ENCODE measurements around the gene TMEM139. TPM values are rescaled to one million over a fixed set of nuclear protein-coding genes. Genes with fewer than 3 reads are reported as not detected.

The TMEM139 gene
- total RNA-seq, 4 donors from 2014 or later = 7.8 to 12.8 (median 11.6) TPM

GRCh38 chr7:143252006-143252405 lies 32.8 kb upstream of the TMEM139 start:
- 83 to 89% methylated on average over 2 of the region's 2 CpGs for WGBS, 2 donors
- no peak overlapping the region for H3K4me3 ChIP-seq (ENCODE audit: low read depth, poor library complexity, severe bottlenecking)
- DNase-seq (ENCODE audit: low spot score in 2 of 2) = no peak
- intact Hi-C loops (cut with DNase I; ENCODE audit: low total_unique reads) = no loop called here
- no peak for TF ChIP-seq CTCF (IDR thresholded peaks at IDR 0.05)
- no peak for TF ChIP-seq POLR2A (IDR thresholded peaks at IDR 0.05)

GRCh38 chr7:143255564-143255963 lies 29.2 kb upstream of the TMEM139 start:
- DNase-seq (ENCODE audit: low spot score in 2 of 2) = no peak
- intact Hi-C loops (cut with DNase I; ENCODE audit: low total_unique reads) = no loop called here
- TF ChIP-seq CTCF (IDR thresholded peaks at IDR 0.05) (no peak), POLR2A (IDR thresholded peaks at IDR 0.05) (no peak)
- 78 to 81% methylated on average over 3 of the region's 3 CpGs for WGBS, 2 donors
- no peak overlapping the region for H3K4me3 ChIP-seq (ENCODE audit: low read depth, poor library complexity, severe bottlenecking)

- intact Hi-C loops (cut with DNase I; ENCODE audit: low total_unique reads) = no loop called here
- no peak overlapping the region for H3K4me3 ChIP-seq (ENCODE audit: low read depth, poor library complexity, severe bottlenecking)
- TF ChIP-seq CTCF (IDR thresholded peaks at IDR 0.05) (no peak), POLR2A (IDR thresholded peaks at IDR 0.05) (no peak)
- DNase-seq (ENCODE audit: low spot score in 2 of 2) = no peak
- 89 to 91% methylated on average over 3 of the region's 3 CpGs for WGBS, 2 donors
Measured at GRCh38 chr7:143256325-143256724, 28.4 kb upstream of the TMEM139 start.

- intact Hi-C loops (cut with DNase I; ENCODE audit: low total_unique reads) = no loop called here
- TF ChIP-seq CTCF (IDR thresholded peaks at IDR 0.05) (no peak), POLR2A (IDR thresholded peaks at IDR 0.05) (no peak)
Measured at GRCh38 chr7:143256932-143257331, 27.8 kb upstream of the TMEM139 start.

GRCh38 chr7:143257501-143257900 lies 27.3 kb upstream of the TMEM139 start:
- intact Hi-C loops (cut with DNase I; ENCODE audit: low total_unique reads) = no loop called here
- DNase-seq (ENCODE audit: low spot score in 2 of 2) = no peak
- no peak overlapping the region for H3K4me3 ChIP-seq (ENCODE audit: low read depth, poor library complexity, severe bottlenecking)
- no peak for TF ChIP-seq CTCF (IDR thresholded peaks at IDR 0.05)
- TF ChIP-seq POLR2A (IDR thresholded peaks at IDR 0.05) = no peak
- 60 to 65% methylated on average over 5 of the region's 5 CpGs for WGBS, 2 donors

More at GRCh38 chr7:143256932-143257331, 27.8 kb upstream of the TMEM139 start:
- no peak overlapping the region for H3K4me3 ChIP-seq (ENCODE audit: low read depth, poor library complexity, severe bottlenecking)
- 90 to 92% methylated on average over 4 of the region's 4 CpGs for WGBS, 2 donors
- no peak for DNase-seq (ENCODE audit: low spot score in 2 of 2)

- WGBS, 2 donors = 37 to 45% methylated on average over 2 of the region's 2 CpGs
- TF ChIP-seq POLR2A (IDR thresholded peaks at IDR 0.05) (no peak), CTCF (IDR thresholded peaks at IDR 0.05) (no peak)
- DNase-seq (ENCODE audit: low spot score in 2 of 2) = no peak
- intact Hi-C loops (cut with DNase I; ENCODE audit: low total_unique reads) = no loop called here
- no peak overlapping the region for H3K4me3 ChIP-seq (ENCODE audit: low read depth, poor library complexity, severe bottlenecking)
Measured at GRCh38 chr7:143258831-143259230, 25.9 kb upstream of the TMEM139 start.

Data from lower leg skin (tissue), 4 donors.